NCI-H460 (cell line): ENCODE results near the gene RPS3A. TPM values are rescaled to one million over a fixed set of nuclear protein-coding genes. Genes with fewer than 3 reads are reported as not detected.
"Not testable (repeated sequence)": the region's sequence is repeated elsewhere in the genome, so short reads cannot be mapped to it uniquely, and the experiment has no call there.

Experiments used
- DNase-seq: peaks from one replicate; pipeline ENCODE4 v3.0.0-alpha.2; 2016; ENCODE audit warnings: low read depth; ENCODE audit errors: extremely low read depth
- small RNA-seq, 2 experiments: library from RNA; depleted of rRNA; stranded (forward); fragments of <200 nt; gene quantifications; one replicate each; pipeline ENCODE3, GENCODE V24; 2014
- total RNA-seq: library from RNA; depleted of rRNA; stranded (reverse); fragments of >200 nt; shearing (Covaris generic); gene quantifications from 2 replicates; pipeline ENCODE4 v1.2.3, GENCODE V29; 2014; rRNA removed

The RPS3A gene
- total RNA-seq, 1 experiment from 2014 or later: 3,295 TPM

- DNase-seq: no peak
These were observed 14.9 kb downstream of the RPS3A start for GRCh38 chr4:151114338-151114737.

- no peak for DNase-seq
These were observed 15.6 kb downstream of the RPS3A start for GRCh38 chr4:151114986-151115385.

- peak; percentile 48 for DNase-seq
These were observed 18.0 kb downstream of the RPS3A start for GRCh38 chr4:151117371-151117962.

GRCh38 chr4:151129796-151130195 lies 30.4 kb downstream of the RPS3A start:
- no peak for DNase-seq

- DNase-seq: no peak
These were observed 33.9 kb downstream of the RPS3A start for GRCh38 chr4:151133311-151133710.

- not testable (repeated sequence) for DNase-seq
These were observed 36.6 kb downstream of the RPS3A start for GRCh38 chr4:151136048-151136447.

- no peak for DNase-seq
These were observed 40.4 kb downstream of the RPS3A start for GRCh38 chr4:151139814-151140213.

- no peak for DNase-seq
These were observed 43.3 kb downstream of the RPS3A start for GRCh38 chr4:151142758-151143157.

GRCh38 chr4:151143162-151143561 lies 43.7 kb downstream of the RPS3A start:
- DNase-seq: no peak

GRCh38 chr4:151143811-151144210 lies 44.4 kb downstream of the RPS3A start:
- DNase-seq: no peak

GRCh38 chr4:151144329-151145072 lies 45.1 kb downstream of the RPS3A start:
- no peak for DNase-seq

- peak; percentile 3 for DNase-seq
These were observed 47.6 kb downstream of the RPS3A start for GRCh38 chr4:151147000-151147399.

GRCh38 chr4:151148261-151148660 lies 48.8 kb downstream of the RPS3A start:
- no peak for DNase-seq

GRCh38 chr4:151150821-151151580 lies 51.6 kb downstream of the RPS3A start:
- DNase-seq: no peak

- DNase-seq: no peak
These were observed 52.6 kb downstream of the RPS3A start for GRCh38 chr4:151152028-151152427.

GRCh38 chr4:151153585-151153984 lies 54.2 kb downstream of the RPS3A start:
- DNase-seq: no peak

Small RNAs within 50 kb of the gene (small RNA-seq; reads per million reads assigned to genes)
- gene SNORD73A (0 reads per million in 2 experiments), gene SNORD73B (0.47 to 1.8 reads per million in 2 experiments)

Other genes starting within 250 kb of the RPS3A start
- gene LRBA, start 84.3 kb upstream of the RPS3A start, total RNA-seq: 22.9 and 25.7 TPM in 2 replicates
- gene PRSS48, start 177.5 kb downstream of the RPS3A start, total RNA-seq: not detected in 2 replicates
- gene SH3D19, start 226.0 kb downstream of the RPS3A start, total RNA-seq: 19.3 and 20.4 TPM in 2 replicates